DOHH2 (cell line): ENCODE data around the gene FTCDNL1.

ENCODE experiments used
- H3F3A ChIP-seq: fragments of 200-600 bp; sonication (generic), shearing (Covaris generic); 2 replicates; pipeline ENCODE4 v1.6.0; 2016; ENCODE audit warnings: antibody characterized with exemption, mild to moderate bottlenecking; ENCODE audit not compliant: control insufficient read depth, insufficient read depth
- H3K27ac ChIP-seq: fragments of 200-600 bp; sonication (generic); 2 replicates; pipeline ENCODE4 v1.5.1; 2014; ENCODE audit warnings: low read depth, mild to moderate bottlenecking, low read length, moderate library complexity
- H3K27me3 ChIP-seq: fragments of 200-600 bp; sonication (generic); 2 replicates; pipeline ENCODE4 v1.6.1; 2014; ENCODE audit warnings: mild to moderate bottlenecking, low read length, mixed read lengths; ENCODE audit not compliant: control insufficient read depth
- H3K36me3 ChIP-seq: fragments of 200-600 bp; sonication (generic); 2 replicates; pipeline ENCODE4 v1.6.1; 2014; ENCODE audit warnings: mild to moderate bottlenecking, low read length, moderate library complexity, mixed read lengths; ENCODE audit not compliant: control insufficient read depth
- H3K4me1 ChIP-seq: fragments of 200-600 bp; sonication (generic); 2 replicates; pipeline ENCODE4 v1.6.1; 2014; ENCODE audit warnings: mild to moderate bottlenecking, low read length, mixed read lengths; ENCODE audit not compliant: control insufficient read depth
- H3K4me2 ChIP-seq: fragments of 200-600 bp; sonication (generic); 2 replicates; pipeline ENCODE4 v1.6.0; 2014; ENCODE audit warnings: mild to moderate bottlenecking, low read length, moderate library complexity
- H3K4me3 ChIP-seq: fragments of 200-600 bp; sonication (generic); 2 replicates; pipeline ENCODE4 v1.5.1; 2014; ENCODE audit warnings: mild to moderate bottlenecking, low read length, mixed read lengths
- H3K79me2 ChIP-seq: fragments of 200-600 bp; sonication (generic); 2 replicates; pipeline ENCODE4 v1.6.1; 2014; ENCODE audit warnings: mild to moderate bottlenecking, low read length, mixed read lengths; ENCODE audit not compliant: control insufficient read depth
- H3K9me2 ChIP-seq: fragments of 200-600 bp; sonication (generic); replicated peaks from 2 replicates; pipeline ENCODE4 v1.6.1; 2014; ENCODE audit warnings: mild to moderate bottlenecking, low read length, mixed read lengths; ENCODE audit not compliant: control insufficient read depth
- H3K9me3 ChIP-seq: fragments of 200-600 bp; sonication (generic); 2 replicates; pipeline ENCODE4 v1.6.1; 2014; ENCODE audit warnings: antibody characterized with exemption, low read length, mixed read lengths; ENCODE audit not compliant: control insufficient read depth, insufficient read depth
- H4K20me1 ChIP-seq: fragments of 200-600 bp; sonication (generic); 2 replicates; pipeline ENCODE4 v1.6.0; 2014; ENCODE audit warnings: low read depth, mild to moderate bottlenecking, antibody characterized with exemption, low read length, moderate library complexity; ENCODE audit not compliant: control insufficient read depth, insufficient read depth
- EZH2phosphoT487 ChIP-seq: fragments of 200-600 bp; sonication (generic); IDR thresholded peaks from 2 replicates; pipeline ENCODE4 v1.6.1; 2017; ENCODE audit warnings: borderline replicate concordance, mild to moderate bottlenecking, antibody characterized with exemption, low read length, moderate library complexity, mixed read lengths
- TF ChIP-seq, protein P1 (sequence below): fragments of 200-600 bp; sonication (generic); IDR thresholded peaks from one replicate; pipeline ENCODE4 v1.5.1; 2014; ENCODE audit warnings: antibody characterized with exemption, mild to moderate bottlenecking, low read depth, low read length; ENCODE audit not compliant: poor library complexity, severe bottlenecking

The FTCDNL1 gene

GRCh38 chr2:199850718-199851500 lies at the start of gene FTCDNL1:
TSS of gene FTCDNL1 (minus strand) at chr2:199851192. CDS start at chr2:199848962, 2,230 bp downstream.
- Histone ChIP-seq H3K4me2 (peak within 1 kb of the TSS; percentile 75), H3K27me3 (no peaks in the 10 kb centered on the region), H4K20me1 (no peaks in the 10 kb centered on the region), H3K4me3 (peak within 1 kb of the TSS; percentile 78), H3K4me1 (peaks cover 14% of the 10 kb centered on the region), H3K79me2 (no peaks in the 10 kb centered on the region), H3K9me2 (no peaks in the 10 kb centered on the region), H3F3A (no peaks in the 10 kb centered on the region), H3K9me3 (no peaks in the 10 kb centered on the region), H3K27ac (peak within 1 kb of the TSS; percentile 39), H3K36me3 (no peaks in the 10 kb centered on the region)
- TF ChIP-seq, protein P1, sequence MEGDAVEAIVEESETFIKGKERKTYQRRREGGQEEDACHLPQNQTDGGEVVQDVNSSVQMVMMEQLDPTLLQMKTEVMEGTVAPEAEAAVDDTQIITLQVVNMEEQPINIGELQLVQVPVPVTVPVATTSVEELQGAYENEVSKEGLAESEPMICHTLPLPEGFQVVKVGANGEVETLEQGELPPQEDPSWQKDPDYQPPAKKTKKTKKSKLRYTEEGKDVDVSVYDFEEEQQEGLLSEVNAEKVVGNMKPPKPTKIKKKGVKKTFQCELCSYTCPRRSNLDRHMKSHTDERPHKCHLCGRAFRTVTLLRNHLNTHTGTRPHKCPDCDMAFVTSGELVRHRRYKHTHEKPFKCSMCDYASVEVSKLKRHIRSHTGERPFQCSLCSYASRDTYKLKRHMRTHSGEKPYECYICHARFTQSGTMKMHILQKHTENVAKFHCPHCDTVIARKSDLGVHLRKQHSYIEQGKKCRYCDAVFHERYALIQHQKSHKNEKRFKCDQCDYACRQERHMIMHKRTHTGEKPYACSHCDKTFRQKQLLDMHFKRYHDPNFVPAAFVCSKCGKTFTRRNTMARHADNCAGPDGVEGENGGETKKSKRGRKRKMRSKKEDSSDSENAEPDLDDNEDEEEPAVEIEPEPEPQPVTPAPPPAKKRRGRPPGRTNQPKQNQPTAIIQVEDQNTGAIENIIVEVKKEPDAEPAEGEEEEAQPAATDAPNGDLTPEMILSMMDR: peak; percentile 71
- TF ChIP-seq EZH2phosphoT487: no peak

GRCh38 chr2:199896617-199897016 lies 45.6 kb upstream of the FTCDNL1 start:
- Histone ChIP-seq H3K9me2 (no peaks in the 10 kb centered on the region), H3F3A (no peaks in the 10 kb centered on the region), H3K4me1 (no peaks in the 10 kb centered on the region), H3K27me3 (no peaks in the 10 kb centered on the region), H3K9me3 (no peaks in the 10 kb centered on the region), H3K79me2 (no peaks in the 10 kb centered on the region), H3K4me3 (no peak overlapping the region), H4K20me1 (no peaks in the 10 kb centered on the region), H3K4me2 (no peak overlapping the region), H3K27ac (no peak overlapping the region), H3K36me3 (no peaks in the 10 kb centered on the region)
- no peak for TF ChIP-seq EZH2phosphoT487
- TF ChIP-seq, protein P1: no peak

- no peaks in the 10 kb centered on the region for H3K79me2 ChIP-seq
- TF ChIP-seq EZH2phosphoT487: no peak
- TF ChIP-seq, protein P1: no peak
- no peaks in the 10 kb centered on the region for H3K4me1 ChIP-seq
- no peaks in the 10 kb centered on the region for H3K36me3 ChIP-seq
- no peak overlapping the region for H3K4me3 ChIP-seq
- H3K4me2 ChIP-seq: no peak overlapping the region
- H3F3A ChIP-seq: no peaks in the 10 kb centered on the region
- H3K27ac ChIP-seq: no peak overlapping the region
- no peaks in the 10 kb centered on the region for H4K20me1 ChIP-seq
- no peaks in the 10 kb centered on the region for H3K9me2 ChIP-seq
- no peaks in the 10 kb centered on the region for H3K27me3 ChIP-seq
- H3K9me3 ChIP-seq: no peaks in the 10 kb centered on the region
These were observed 44.4 kb upstream of the FTCDNL1 start for GRCh38 chr2:199895406-199895805.
